RKO (cell line): ENCODE data around the gene HNF4A.
"Not testable (repeated sequence)": the region's sequence is repeated elsewhere in the genome, so short reads cannot be mapped to it uniquely, and the experiment has no call there.

Experiments used
- DNase-seq: peaks from one replicate; pipeline ENCODE4 v3.0.0-alpha.2; 2016; ENCODE audit warnings: low spot score

The HNF4A gene

GRCh38 chr20:44471481-44471882 is 116.0 kb downstream of the HNF4A start:
- DNase-seq, result peak; percentile 38

GRCh38 chr20:44472283-44472682 is 116.8 kb downstream of the HNF4A start:
- DNase-seq, result not testable (repeated sequence)

GRCh38 chr20:44475372-44475693 is 119.8 kb downstream of the HNF4A start:
- no peak for DNase-seq

- peak; percentile 90 for DNase-seq
Observed at GRCh38 chr20:44475694-44476560, 120.4 kb downstream of the HNF4A start, which contains the start of gene TTPAL. Gene TTPAL, plus strand, starts transcription at chr20:44475874. Its CDS starts 4,126 bp downstream, at chr20:44480000.

GRCh38 chr20:44477151-44477550 is 121.7 kb downstream of the HNF4A start:
- DNase-seq, result no peak

- DNase-seq, result no peak
Observed at GRCh38 chr20:44478206-44478605, 122.7 kb downstream of the HNF4A start.

- DNase-seq, result no peak
Observed at GRCh38 chr20:44479643-44480042, 124.1 kb downstream of the HNF4A start.

GRCh38 chr20:44480097-44480496 is 124.6 kb downstream of the HNF4A start:
- DNase-seq, result no peak

GRCh38 chr20:44481719-44482416 is 126.4 kb downstream of the HNF4A start:
- no peak for DNase-seq

- DNase-seq, result no peak
Observed at GRCh38 chr20:44483112-44483511, 127.6 kb downstream of the HNF4A start.
